NB4 (cell line): ENCODE measurements around the gene SLC25A1.

Experiments
- MAX ChIP-seq: IDR thresholded peaks from 2 replicates; pipeline ENCODE4 v1.6.1; 2011; ENCODE audit warnings: low read depth, low read length
- POLR2A ChIP-seq: IDR thresholded peaks from 2 replicates; pipeline ENCODE4 v1.6.1; 2011; ENCODE audit warnings: mild to moderate bottlenecking; ENCODE audit not compliant: insufficient read length; ENCODE audit errors: extremely low read depth
- TF ChIP-seq, protein P1 (sequence below): IDR thresholded peaks from one replicate; pipeline ENCODE4 v1.5.1; 2012; ENCODE audit warnings: low read depth, low read length

GRCh38 chr22:19196841-19197612 lies 18.5 kb upstream of the SLC25A1 start:
- no peak for TF ChIP-seq POLR2A
- TF ChIP-seq, protein P1, sequence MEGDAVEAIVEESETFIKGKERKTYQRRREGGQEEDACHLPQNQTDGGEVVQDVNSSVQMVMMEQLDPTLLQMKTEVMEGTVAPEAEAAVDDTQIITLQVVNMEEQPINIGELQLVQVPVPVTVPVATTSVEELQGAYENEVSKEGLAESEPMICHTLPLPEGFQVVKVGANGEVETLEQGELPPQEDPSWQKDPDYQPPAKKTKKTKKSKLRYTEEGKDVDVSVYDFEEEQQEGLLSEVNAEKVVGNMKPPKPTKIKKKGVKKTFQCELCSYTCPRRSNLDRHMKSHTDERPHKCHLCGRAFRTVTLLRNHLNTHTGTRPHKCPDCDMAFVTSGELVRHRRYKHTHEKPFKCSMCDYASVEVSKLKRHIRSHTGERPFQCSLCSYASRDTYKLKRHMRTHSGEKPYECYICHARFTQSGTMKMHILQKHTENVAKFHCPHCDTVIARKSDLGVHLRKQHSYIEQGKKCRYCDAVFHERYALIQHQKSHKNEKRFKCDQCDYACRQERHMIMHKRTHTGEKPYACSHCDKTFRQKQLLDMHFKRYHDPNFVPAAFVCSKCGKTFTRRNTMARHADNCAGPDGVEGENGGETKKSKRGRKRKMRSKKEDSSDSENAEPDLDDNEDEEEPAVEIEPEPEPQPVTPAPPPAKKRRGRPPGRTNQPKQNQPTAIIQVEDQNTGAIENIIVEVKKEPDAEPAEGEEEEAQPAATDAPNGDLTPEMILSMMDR, result no peak
- no peak for TF ChIP-seq MAX
